K562 (cell line): ENCODE data around the gene RILP. TPM values are rescaled to one million over a fixed set of nuclear protein-coding genes. Genes with fewer than 3 reads are reported as not detected.

Experiments
- ATAC-seq: fragments of 200-7000 bp; cut with Tn5 transposase; 3 replicates; pipeline ENCODE4 v1.9.1; 2020; ENCODE audit warnings: moderate library complexity
- BruUV-seq: library from RNA; stranded (reverse); fragments of 400-500 nt; replicated peaks from 2 replicates; lab custom pipeline; 2021; lab: Mats Ljungman, UMichigan
- CTCF ChIA-PET: fragments of 300-600 bp; formaldehyde crosslinking; extraction: SDS; loops from one replicate; lab custom pipeline; 2021; ENCODE audit warnings: low intra/inter-chr PET ratio; lab: Yijun Ruan, JAX
- POLR2A ChIA-PET: fragments of 300-600, 350-650 bp; sonication (Branson Sonifier 250); formaldehyde crosslinking; extraction: SDS; loops from one replicate; lab custom pipeline; 2021; ENCODE audit warnings: antibody characterized with exemption, inconsistent platforms; lab: Yijun Ruan, JAX
- DNase-seq, 4 experiments: peaks; one replicate each; pipeline versions ENCODE4 v3.0.0 to v3.0.0-alpha.2; 2011 to 2018; ENCODE audit warnings: low spot score in 3 of 4, mixed read lengths in 3 of 4; ENCODE audit errors: extremely low read depth in 1 of 4
- FAIRE-seq: peaks from 2 replicates; lab custom pipeline; 2011; peaks lifted over from hg19 to GRCh38; lab: Jason Lieb, UNC
- H2AFZ ChIP-seq: 2 replicates; pipeline ENCODE4 v1.6.0; 2011; ENCODE audit warnings: low read depth, low read length, control low read depth, inconsistent platforms
- H3K27ac ChIP-seq: fragments of 200-600 bp; 3 replicates; pipeline ENCODE4 v1.8.0; 2011; ENCODE audit warnings: low read depth, mild to moderate bottlenecking, control low read depth, inconsistent platforms, low read length, moderate library complexity, mixed read lengths; ENCODE audit errors: extremely low read depth
- H3K27me3 ChIP-seq, 2 experiments: fragments of 300-600 bp in 1 of 2; 2 replicates in 1 of 2; 3 replicates in 1 of 2; pipeline versions ENCODE4 v1.6.0 to v1.8.0; 2011; ENCODE audit warnings: inconsistent platforms in 2 of 2, low read length in 2 of 2, mild to moderate bottlenecking in 1 of 2, mixed read lengths in 1 of 2, moderate library complexity in 1 of 2; ENCODE audit not compliant: control insufficient read depth in 2 of 2, insufficient read depth in 2 of 2
- H3K36me3 ChIP-seq: fragments of 300-600 bp; 3 replicates; pipeline ENCODE4 v1.8.0; 2011; ENCODE audit warnings: mild to moderate bottlenecking, low read length, inconsistent platforms; ENCODE audit not compliant: control insufficient read depth, insufficient read depth
- H3K4me1 ChIP-seq, 2 experiments: fragments of 200-600 bp in 1 of 2; replicated peaks in 1 of 2; 2 replicates in 1 of 2; 3 replicates in 1 of 2; pipeline versions ENCODE4 v1.5.1 to v1.8.0; 2011; ENCODE audit warnings: inconsistent platforms in 2 of 2, low read length in 2 of 2, mild to moderate bottlenecking in 1 of 2, mixed read lengths in 1 of 2, moderate library complexity in 1 of 2; ENCODE audit not compliant: control insufficient read depth in 2 of 2, insufficient read depth in 2 of 2
- H3K4me2 ChIP-seq: 2 replicates; pipeline ENCODE4 v1.6.1; 2011; ENCODE audit warnings: low read length, control low read depth, inconsistent platforms, mixed read lengths; ENCODE audit not compliant: insufficient read depth
- H3K4me3 ChIP-seq: fragments of 200-600 bp; sonication (generic), shearing (Covaris generic); 2 replicates; pipeline ENCODE4 v1.5.1; 2016; ENCODE audit warnings: control low read depth, inconsistent platforms
- H3K79me2 ChIP-seq: fragments of 200-600 bp; 3 replicates; pipeline ENCODE4 v1.8.0; 2011; ENCODE audit warnings: low read length, inconsistent platforms; ENCODE audit not compliant: control insufficient read depth, insufficient read depth
- H3K9ac ChIP-seq, 2 experiments: 2 replicates each; pipeline versions ENCODE4 v1.6.0 to v1.6.1; 2011; ENCODE audit warnings: low read depth in 2 of 2, low read length in 2 of 2, control low read depth in 1 of 2, inconsistent platforms in 1 of 2, mild to moderate bottlenecking in 1 of 2, mixed read lengths in 1 of 2; ENCODE audit not compliant: insufficient read depth in 1 of 2
- H3K9me1 ChIP-seq: one replicate; pipeline ENCODE4 v1.6.0; 2011; ENCODE audit warnings: inconsistent platforms, mild to moderate bottlenecking, low read length, moderate library complexity; ENCODE audit not compliant: control insufficient read depth, insufficient read depth
- H3K9me3 ChIP-seq: replicated peaks from 2 replicates; pipeline ENCODE4 v1.5.1; 2011; ENCODE audit warnings: low read depth, low read length, inconsistent platforms; ENCODE audit not compliant: control insufficient read depth, insufficient read depth
- H4K20me1 ChIP-seq: replicated peaks from 2 replicates; pipeline ENCODE4 v1.6.1; 2011; ENCODE audit warnings: low read length, inconsistent platforms, mixed read lengths; ENCODE audit not compliant: control insufficient read depth, insufficient read depth
- EGR1 ChIP-seq: fragments of 450-650 bp; conservative IDR thresholded peaks from 2 replicates; pipeline ENCODE4 v1.6.1; 2017; ENCODE audit warnings: mild to moderate bottlenecking
- POLR2G ChIP-seq: fragments of 200-400 bp; formaldehyde crosslinking; IDR thresholded peaks from 2 replicates; pipeline ENCODE4 v1.6.1; 2017; ENCODE audit warnings: low read depth, mild to moderate bottlenecking, antibody characterized with exemption, low read length, moderate library complexity
- RBFOX2 ChIP-seq: fragments of 200-400 bp; formaldehyde crosslinking; IDR thresholded peaks from 2 replicates; pipeline ENCODE4 v1.6.1; 2017; ENCODE audit warnings: low read depth, mild to moderate bottlenecking, low read length, moderate library complexity
- RHOXF2B ChIP-seq: fragments of 250-450 bp; sonication (Bioruptor Pico); conservative IDR thresholded peaks from 2 replicates; pipeline ENCODE4 v1.5.1; 2021
- SUPT5H ChIP-seq: fragments of 450-650 bp; IDR thresholded peaks from 2 replicates; pipeline ENCODE4 v1.6.1; 2016
- WGBS: fragments of 100-300 bp; shearing (Covaris generic); methylation state at CpG from one replicate; pipeline ENCODE4 v1.1.6; 2016; ENCODE audit warnings: low coverage, mixed read lengths; ENCODE audit not compliant: insufficient coverage; ENCODE audit errors: missing lambda C conversion rate; 5-methylcytosine and 5-hydroxymethylcytosine counted together
- in situ Hi-C: fragments of 300-500 bp; cut with MboI; formaldehyde crosslinking; loops from 4 replicates; pipeline ENCODE4 v1.15.0; 2018; ENCODE audit warnings: inconsistent platforms, mixed read lengths
- intact Hi-C: fragments of 100-400 bp; cut with micrococcal nuclease; formaldehyde crosslinking; loops from 2 replicates; pipeline ENCODE4 v1.14.2; 2022
- polyA plus RNA-seq, 8 experiments: library from polyadenylated mRNA; depleted of rRNA in 4 of 8; stranded (reverse) in 5 of 8; unstranded in 3 of 8; fragments of >200 nt; fragmentation: Nextera tagmentation in 2 of 8; fragmentation: Illumina TruSeq in 1 of 8; extraction: Ambion mirVana in 2 of 8; extraction: Trizol in 1 of 8; gene quantifications; 2 replicates each; pipeline versions ENCODE4 v1.2.1 to v1.2.3, GENCODE V29; 2011 to 2014; ENCODE audit warnings: inconsistent platforms in 1 of 8, missing spikeins in 1 of 8
- total RNA-seq, 7 experiments: library from RNA; depleted of rRNA in 6 of 7; stranded (reverse); fragments of >200 nt in 6 of 7; fragmentation: Illumina TruSeq in 2 of 7; extraction: Trizol in 2 of 7; gene quantifications; 2 replicates each; pipeline versions ENCODE4 v1.2.1 to v1.2.3, GENCODE V29; 2011 to 2021; ENCODE audit warnings: low replicate concordance in 1 of 7

The RILP gene
- total and polyA plus RNA-seq, 9 of the 15 experiments (the other 6 are each of a cell fraction or from before 2014, with no cell fraction given) = 0.75 to 54.9 (median 27.8) TPM

GRCh38 chr17:1645207-1646171, 4.2 kb downstream of the RILP start, which contains the start of gene SCARF1:
TSS of gene SCARF1 (minus strand) at chr17:1645732. CDS start at chr17:1645697, 35 bp downstream.
- ATAC-seq = no peak
- 81% methylated on average over 4 of the region's 25 CpGs for WGBS
- H3K9ac ChIP-seq = peak within 1 kb of the TSS in 1 of 2 experiments; percentile 68; a peak in 2 of 4 replicates
- H3K9me1 ChIP-seq = no peaks in the 10 kb centered on the region
- H4K20me1 ChIP-seq = 0 out of 2 replicates have a peak, but pooled peaks cover 2% of the 10 kb centered on the region
- in situ Hi-C loops = no loop called here
- no peaks in the 10 kb centered on the region for H3K27me3 ChIP-seq
- H3K9me3 ChIP-seq = no peaks in the 10 kb centered on the region
- TF ChIP-seq SUPT5H = 0 out of 2 replicates have a peak, but pooled peaks have one; percentile 41
- TF ChIP-seq POLR2G = 0 out of 2 replicates have a peak, but pooled peaks have one; percentile 14
- TF ChIP-seq EGR1 = no peak
- TF ChIP-seq RHOXF2B (CRISPR knock-in tag) = no peak
- peak; percentile 53 for TF ChIP-seq RBFOX2
- FAIRE-seq = no peak
- no peak for DNase-seq
- no TSS peak for BruUV-seq
- POLR2A ChIA-PET = interaction anchor here (0.6 kb wide), 2 partner anchors 9 to 280 kb away, joined by 3 read pairs; no protein-coding TSS in a partner anchor
- peaks cover 11 to 59% of the 10 kb centered on the region in 2 experiments for H3K4me1 ChIP-seq
- no peak within 1 kb of the TSS for H3K4me2 ChIP-seq
- intact Hi-C loops = no loop called here
- H3K36me3 ChIP-seq = peaks cover 25% of the 10 kb centered on the region; the same call in 1 of the 3 replicates
- no peak within 1 kb of the TSS; the same call in 2 of the 3 replicates for H3K27ac ChIP-seq
- no peak within 1 kb of the TSS for H2AFZ ChIP-seq
- CTCF ChIA-PET = no interaction called here
- H3K4me3 ChIP-seq = no peak within 1 kb of the TSS
- H3K79me2 ChIP-seq = peaks cover 12% of the 10 kb centered on the region; the same call in 2 of the 3 replicates
